Activated CD4-positive, alpha-beta memory T cell treated with anti-CD3 and anti-CD28 coated beads, Interleukin-2, amount 10 ng/mL, durations not matched to agents 7 days and 5 days (primary cell): Measurements from ENCODE around the gene FNDC8. TPM values are rescaled to one million over a fixed set of nuclear protein-coding genes. Genes with fewer than 3 reads are reported as not detected.
A peak's percentile ranks its signal among the peaks of the same experiment; 100 is the strongest.
"Not testable (repeated sequence)": the region's sequence is repeated elsewhere in the genome, so short reads cannot be mapped to it uniquely, and the experiment has no call there.

Experiments used
- CTCF ChIA-PET: fragments of 350-600 bp; sonication (Branson Sonifier 250); formaldehyde crosslinking; loops from one replicate; lab custom pipeline; 2021; ENCODE audit warnings: antibody characterized with exemption, inconsistent platforms; lab: Charles Lee
- POLR2A ChIA-PET: fragments of 350-600 bp; sonication (Branson Sonifier 250); formaldehyde crosslinking; loops from one replicate; lab custom pipeline; 2021; ENCODE audit warnings: antibody characterized with exemption; lab: Charles Lee
- DNase-seq: peaks from one replicate; pipeline ENCODE4 v3.0.0-alpha.2; 2020
- H3K27ac Mint-ChIP-seq: one replicate; pipeline ENCODE4 v1.8.0; 2021; ENCODE audit warnings: mild to moderate bottlenecking, mixed read lengths
- H3K27me3 Mint-ChIP-seq: one replicate; pipeline ENCODE4 v1.8.0; 2021; ENCODE audit warnings: mixed read lengths
- H3K36me3 Mint-ChIP-seq: one replicate; pipeline ENCODE4 v1.8.0; 2021; ENCODE audit warnings: low read depth, mixed read lengths
- H3K4me1 Mint-ChIP-seq: one replicate; pipeline ENCODE4 v1.8.0; 2021; ENCODE audit warnings: mixed read lengths
- H3K4me3 Mint-ChIP-seq: one replicate; pipeline ENCODE4 v1.8.0; 2021; ENCODE audit warnings: mild to moderate bottlenecking, mixed read lengths
- H3K9me3 Mint-ChIP-seq: one replicate; pipeline ENCODE4 v1.8.0; 2021; ENCODE audit warnings: mixed read lengths
- total RNA-seq, 2 experiments: library from RNA; stranded (reverse); gene quantifications; one replicate each; pipeline ENCODE4 v1.2.3, GENCODE V29; 2021

The FNDC8 gene
- total RNA-seq, 2 experiments from 2014 or later: not detected

GRCh38 chr17:35176897-35177296 is 55.5 kb downstream of the FNDC8 start:
- H3K27me3 Mint-ChIP-seq: no peaks in the 10 kb centered on the region
- ChIA-PET POLR2A (interaction anchor here (1.2 to 12.3 kb wide), 4 partner anchors 37 to 360 kb away, joined by 3 to 149 read pairs (median 38); partner anchors contain the start of genes SLFN12L and SLFN5), CTCF (no interaction called here)
- no peak for DNase-seq
- H3K9me3 Mint-ChIP-seq: peaks cover 7% of the 10 kb centered on the region
- H3K4me3 Mint-ChIP-seq: no peak overlapping the region
- H3K4me1 Mint-ChIP-seq: peaks cover 43% of the 10 kb centered on the region
- peak overlapping the region; percentile 95 for H3K27ac Mint-ChIP-seq
- H3K36me3 Mint-ChIP-seq: peaks cover 14% of the 10 kb centered on the region

DNA sequence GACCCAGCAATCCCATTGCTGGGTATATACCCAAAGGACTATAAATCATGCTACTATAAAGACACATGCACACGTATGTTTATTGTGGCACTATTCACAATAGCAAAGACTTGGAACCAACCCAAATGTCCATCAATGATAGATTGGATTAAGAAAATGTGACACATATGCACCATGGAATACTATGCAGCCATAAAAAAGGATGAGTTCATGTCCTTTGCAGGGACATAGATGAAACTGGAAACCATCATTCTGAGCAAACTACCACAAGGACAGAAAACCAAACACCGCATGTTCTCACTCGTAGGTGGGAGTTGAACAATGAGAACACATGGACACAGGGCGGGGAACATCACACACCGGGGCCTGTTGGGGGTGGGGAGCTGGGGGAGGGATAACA is 58.0 kb downstream of the FNDC8 start:
- ChIA-PET POLR2A (interaction anchor here (2.1 to 12.3 kb wide), 3 partner anchors 34 to 62 kb away, joined by 9 to 149 read pairs (median 72); partner anchors contain the start of gene SLFN5), CTCF (interaction anchor here (1.3 kb wide), 1 partner anchor 56 kb away, joined by 3 read pairs; no protein-coding TSS in a partner anchor)
- peaks cover 38% of the 10 kb centered on the region for H3K4me1 Mint-ChIP-seq
- H3K27ac Mint-ChIP-seq, H3K4me3 Mint-ChIP-seq, H3K27me3 Mint-ChIP-seq, H3K9me3 Mint-ChIP-seq, DNase-seq: not testable (repeated sequence)
- H3K36me3 Mint-ChIP-seq: peaks cover 14% of the 10 kb centered on the region

Other genes with a start within 250 kb of the FNDC8 start
- 1 to 10 TPM; 1.5 to 1.9 TPM for gene CCT6B, start 160.2 kb upstream of the FNDC8 start, total RNA-seq
- gene ZNF830, start 160.1 kb upstream of the FNDC8 start, total RNA-seq: 10 to 100 TPM; 25.2 to 25.4 TPM
- 10 to 100 TPM; 35.0 to 38.3 TPM for gene LIG3, start 141.1 kb upstream of the FNDC8 start, total RNA-seq
- gene RFFL, start 57.9 kb upstream of the FNDC8 start, total RNA-seq: 10 to 100 TPM; 47.3 to 53.9 TPM
- gene RAD51D, start 1.8 kb upstream of the FNDC8 start, total RNA-seq: 10 to 100 TPM; 25.6 to 25.9 TPM
- gene NLE1, start 20.7 kb downstream of the FNDC8 start, total RNA-seq: 10 to 100 TPM; 13.4 to 14.0 TPM
- gene UNC45B, start 26.2 kb downstream of the FNDC8 start, total RNA-seq: under 1 TPM; 0.18 to 0.25 TPM
- not detected for gene SLC35G3, start 72.8 kb downstream of the FNDC8 start, total RNA-seq
- 100 to 1,000 TPM; 231 to 240 TPM for gene SLFN5, start 121.5 kb downstream of the FNDC8 start, total RNA-seq